Effector memory CD4-positive, alpha-beta T cell (primary cell): Measurements from ENCODE around the gene C17orf78.
"Not testable (repeated sequence)": the region's sequence is repeated elsewhere in the genome, so short reads cannot be mapped to it uniquely, and the experiment has no call there.

Experiments used
- DNase-seq, 3 donors: peaks; one replicate each; pipeline ENCODE4 v3.0.0-alpha.2; 2020
- H3K27ac ChIP-seq: 2 replicates; pipeline ENCODE4 v1.7.0; 2013; ENCODE audit warnings: mild to moderate bottlenecking, low read length, moderate library complexity; ENCODE audit not compliant: insufficient read depth, poor library complexity, severe bottlenecking
- H3K27me3 ChIP-seq: replicated peaks from 2 replicates; pipeline ENCODE4 v1.7.0; 2013; ENCODE audit warnings: mild to moderate bottlenecking, low read length; ENCODE audit not compliant: insufficient read depth, control insufficient read depth, poor library complexity, severe bottlenecking
- H3K36me3 ChIP-seq: 2 replicates; pipeline ENCODE4 v1.7.0; 2013; ENCODE audit warnings: mild to moderate bottlenecking, low read length, moderate library complexity; ENCODE audit not compliant: control insufficient read depth, insufficient read depth
- H3K4me1 ChIP-seq: 2 replicates; pipeline ENCODE4 v1.7.0; 2013; ENCODE audit warnings: low read length, mild to moderate bottlenecking; ENCODE audit not compliant: control insufficient read depth, insufficient read depth, poor library complexity, severe bottlenecking
- H3K4me3 ChIP-seq: 2 replicates; pipeline ENCODE4 v1.7.0; 2013; ENCODE audit warnings: low read length, low read depth, mild to moderate bottlenecking; ENCODE audit not compliant: insufficient read depth, poor library complexity, severe bottlenecking
- H3K9me3 ChIP-seq: 2 replicates; pipeline ENCODE4 v1.7.0; 2013; ENCODE audit warnings: mild to moderate bottlenecking, low read length, moderate library complexity; ENCODE audit not compliant: control insufficient read depth
- total RNA-seq, 3 donors: gene quantifications; one replicate each; lab custom pipeline; 2026; lab: John Stamatoyannopoulos, UW

The C17orf78 gene
- total RNA-seq, result 0 reads per million in 3 donors

DNA sequence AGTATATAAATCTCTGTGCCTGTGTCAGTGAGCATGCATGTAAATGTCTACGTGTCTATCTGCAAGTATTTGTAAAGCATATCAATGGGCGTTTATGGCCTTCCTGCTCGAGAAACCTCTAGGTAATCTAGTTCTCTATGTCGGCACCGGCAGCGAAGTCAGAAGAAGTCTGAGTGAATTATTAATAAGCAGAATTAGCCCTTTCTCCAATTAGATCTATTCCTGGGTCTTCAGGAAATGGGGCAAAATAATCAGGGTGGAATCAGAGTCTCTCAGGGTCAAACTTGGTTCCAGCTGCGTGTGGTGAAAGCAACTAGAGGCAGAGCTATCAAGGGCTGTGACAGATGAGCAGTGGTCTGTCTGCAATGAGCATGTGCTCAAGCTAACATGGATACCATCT lies at the start of gene C17orf78:
Gene C17orf78 (plus strand): TSS at position 280 of the 400 bp plus-strand sequence. CDS start 108 bp downstream, at position 388.
- H3K4me3 ChIP-seq, result no peak within 1 kb of the TSS
- H3K27me3 ChIP-seq, result no peaks in the 10 kb centered on the region
- no peak for DNase-seq
- no peaks in the 10 kb centered on the region for H3K4me1 ChIP-seq
- H3K27ac ChIP-seq, result no peak within 1 kb of the TSS
- no peaks in the 10 kb centered on the region for H3K9me3 ChIP-seq
- H3K36me3 ChIP-seq, result no peaks in the 10 kb centered on the region

DNA sequence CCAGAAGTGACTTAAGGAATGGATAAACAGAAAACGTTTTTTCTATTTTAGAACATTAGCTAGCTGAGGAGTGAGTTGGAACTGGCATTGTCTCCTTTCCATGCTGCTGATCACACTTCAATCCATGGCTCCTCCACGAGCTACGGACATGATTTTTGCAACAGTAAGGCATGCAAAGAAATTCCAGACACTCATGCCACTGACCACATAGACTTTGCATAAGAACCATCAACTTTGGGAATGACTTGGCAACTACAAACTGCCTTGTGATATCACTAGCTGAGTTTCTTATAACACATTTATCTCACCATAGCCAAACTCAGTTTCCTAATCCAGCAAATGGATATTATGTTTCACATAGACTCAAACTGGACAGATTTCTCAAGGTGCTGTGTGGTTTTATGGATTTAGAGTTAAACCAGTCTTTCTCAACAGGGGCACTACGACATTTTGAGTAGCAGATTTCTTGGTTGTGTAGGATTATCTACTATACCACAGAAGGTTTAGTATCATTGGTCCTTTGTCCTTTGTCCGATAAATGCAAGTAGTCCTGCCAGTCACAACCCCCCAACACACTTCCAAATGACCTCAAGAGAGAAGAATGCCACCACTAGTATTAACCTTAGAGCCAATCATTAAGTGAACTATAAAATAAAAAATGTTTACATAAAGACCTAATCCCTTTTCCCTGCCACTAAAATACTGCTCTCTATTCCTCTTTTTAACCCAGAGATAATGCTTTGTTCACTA lies 48.3 kb upstream of the C17orf78 start:
- no peaks in the 10 kb centered on the region for H3K9me3 ChIP-seq
- no peak overlapping the region for H3K27ac ChIP-seq
- no peak for DNase-seq

DNA sequence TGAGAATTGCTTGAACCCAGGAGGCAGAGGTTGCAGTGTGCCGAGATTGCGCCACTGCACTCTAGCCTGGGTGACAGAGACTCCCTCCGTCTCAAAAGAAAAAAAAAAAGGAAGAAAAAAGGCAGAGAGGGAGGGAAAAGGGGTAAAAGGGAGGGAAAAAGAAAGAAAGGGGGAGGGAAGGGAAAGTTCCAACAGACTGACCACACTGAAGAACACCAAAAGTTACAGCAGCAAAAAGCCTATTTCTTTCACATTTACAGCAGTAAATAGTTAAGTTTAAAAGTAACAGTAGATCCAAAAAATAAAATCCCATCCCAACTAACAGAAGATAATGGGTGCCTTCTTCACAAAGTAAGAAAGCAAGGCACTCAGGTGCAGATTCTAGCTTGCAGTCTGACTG lies 36.9 kb upstream of the C17orf78 start:
- no peak for DNase-seq
- H3K4me1 ChIP-seq, result no peaks in the 10 kb centered on the region
- no peak overlapping the region for H3K4me3 ChIP-seq
- H3K27ac ChIP-seq, result no peak overlapping the region
- no peaks in the 10 kb centered on the region for H3K9me3 ChIP-seq
- no peaks in the 10 kb centered on the region for H3K36me3 ChIP-seq
- no peaks in the 10 kb centered on the region for H3K27me3 ChIP-seq

More for the DNA sequence above, 48.3 kb upstream of the C17orf78 start:
- no peak overlapping the region for H3K4me3 ChIP-seq
- no peaks in the 10 kb centered on the region for H3K4me1 ChIP-seq
- peaks cover 7% of the 10 kb centered on the region for H3K36me3 ChIP-seq
- H3K27me3 ChIP-seq, result no peaks in the 10 kb centered on the region

DNA sequence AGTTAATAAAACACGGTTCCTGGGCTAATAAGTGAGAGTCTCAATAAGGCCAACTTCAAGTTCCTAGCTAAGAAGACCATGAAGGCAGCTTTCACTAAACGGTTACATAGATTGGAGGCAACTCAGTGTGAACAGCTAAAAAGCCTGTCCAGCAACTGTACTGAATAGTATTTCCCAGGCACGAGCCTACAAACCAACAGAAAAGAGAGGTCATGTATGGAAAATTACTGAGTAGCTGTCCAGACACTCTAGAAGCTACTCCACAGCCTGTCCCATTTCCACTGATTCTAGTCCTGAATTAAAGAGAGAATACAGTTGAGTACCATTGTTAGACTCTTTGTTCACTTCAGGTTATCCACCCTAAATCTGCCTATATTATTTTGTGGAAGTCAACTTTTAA lies 36.5 kb upstream of the C17orf78 start:
- H3K4me1 ChIP-seq, result no peaks in the 10 kb centered on the region
- H3K27me3 ChIP-seq, result no peaks in the 10 kb centered on the region
- no peak for DNase-seq
- no peak overlapping the region for H3K27ac ChIP-seq
- no peaks in the 10 kb centered on the region for H3K36me3 ChIP-seq
- no peaks in the 10 kb centered on the region for H3K9me3 ChIP-seq
- H3K4me3 ChIP-seq, result no peak overlapping the region

DNA sequence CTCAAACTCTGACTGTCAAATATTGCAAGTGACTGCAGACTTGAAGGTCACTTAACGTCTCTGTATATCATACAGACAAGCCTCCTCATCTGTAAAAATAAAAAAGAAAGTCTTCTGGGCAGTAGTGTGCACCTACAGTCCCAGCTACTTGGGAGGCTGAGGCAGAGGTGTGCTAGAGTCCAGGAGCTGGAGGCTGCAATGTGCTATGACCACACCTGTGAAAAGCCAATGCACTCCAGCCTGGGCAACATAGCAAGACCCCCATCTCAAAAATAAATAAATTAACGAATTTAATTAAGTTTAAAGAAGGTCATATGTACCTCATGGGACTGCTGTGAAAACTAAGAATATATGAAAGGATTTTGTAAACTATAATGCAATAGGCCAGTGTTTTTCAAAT lies 35.0 kb upstream of the C17orf78 start:
- Histone ChIP-seq H3K9me3 (no peaks in the 10 kb centered on the region), H3K36me3 (no peaks in the 10 kb centered on the region), H3K27me3 (no peaks in the 10 kb centered on the region), H3K27ac (no peak overlapping the region), H3K4me3 (no peak overlapping the region), H3K4me1 (no peaks in the 10 kb centered on the region)
- no peak for DNase-seq

DNA sequence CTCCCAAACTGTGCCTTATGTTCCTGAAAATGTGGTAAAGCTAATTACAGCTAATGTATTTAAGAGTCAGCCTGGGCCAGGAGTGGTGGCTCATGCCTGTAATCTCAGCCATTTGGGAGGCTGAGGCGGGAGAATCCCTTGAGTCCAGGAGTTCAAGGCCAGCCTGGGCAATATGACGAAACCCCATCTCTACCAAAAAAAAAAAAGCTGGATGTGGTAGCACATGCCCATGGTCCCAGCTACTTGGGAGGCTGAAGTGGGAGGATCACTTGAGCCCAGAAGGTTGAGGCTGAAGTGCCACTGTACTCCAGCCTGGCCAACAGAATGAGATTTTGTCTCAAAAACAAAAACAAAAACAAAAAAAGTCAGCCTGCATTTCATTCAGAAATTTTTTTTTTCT lies 33.2 kb upstream of the C17orf78 start:
- H3K4me1 ChIP-seq, result no peaks in the 10 kb centered on the region
- no peaks in the 10 kb centered on the region for H3K9me3 ChIP-seq
- no peaks in the 10 kb centered on the region for H3K27me3 ChIP-seq
- no peak overlapping the region for H3K27ac ChIP-seq
- H3K36me3 ChIP-seq, result no peaks in the 10 kb centered on the region
- H3K4me3 ChIP-seq, result no peak overlapping the region
- no peak for DNase-seq

DNA sequence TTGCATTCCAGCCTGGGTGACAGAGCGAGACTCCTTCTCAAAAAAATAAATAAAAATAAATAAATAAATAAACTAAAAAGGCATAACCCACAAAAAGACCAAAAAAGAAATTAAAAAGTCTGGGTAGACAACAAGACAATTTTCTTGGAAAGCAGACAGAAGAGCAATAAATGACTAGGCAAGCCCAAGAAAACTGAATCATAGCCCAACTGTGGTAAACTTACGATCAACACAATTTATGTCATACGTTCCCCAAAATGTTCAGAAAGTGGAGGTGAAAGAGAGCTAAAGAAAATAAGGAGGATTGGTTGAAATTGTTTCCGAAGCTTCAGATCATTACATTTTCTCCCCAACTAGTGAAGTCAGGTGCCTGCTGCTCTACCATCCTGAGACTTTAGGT lies 31.3 kb upstream of the C17orf78 start:
- H3K36me3 ChIP-seq, result no peaks in the 10 kb centered on the region
- no peak for DNase-seq
- H3K4me3 ChIP-seq, result no peak overlapping the region
- H3K4me1 ChIP-seq, result no peaks in the 10 kb centered on the region
- no peaks in the 10 kb centered on the region for H3K27me3 ChIP-seq
- no peaks in the 10 kb centered on the region for H3K9me3 ChIP-seq
- H3K27ac ChIP-seq, result no peak overlapping the region

DNA sequence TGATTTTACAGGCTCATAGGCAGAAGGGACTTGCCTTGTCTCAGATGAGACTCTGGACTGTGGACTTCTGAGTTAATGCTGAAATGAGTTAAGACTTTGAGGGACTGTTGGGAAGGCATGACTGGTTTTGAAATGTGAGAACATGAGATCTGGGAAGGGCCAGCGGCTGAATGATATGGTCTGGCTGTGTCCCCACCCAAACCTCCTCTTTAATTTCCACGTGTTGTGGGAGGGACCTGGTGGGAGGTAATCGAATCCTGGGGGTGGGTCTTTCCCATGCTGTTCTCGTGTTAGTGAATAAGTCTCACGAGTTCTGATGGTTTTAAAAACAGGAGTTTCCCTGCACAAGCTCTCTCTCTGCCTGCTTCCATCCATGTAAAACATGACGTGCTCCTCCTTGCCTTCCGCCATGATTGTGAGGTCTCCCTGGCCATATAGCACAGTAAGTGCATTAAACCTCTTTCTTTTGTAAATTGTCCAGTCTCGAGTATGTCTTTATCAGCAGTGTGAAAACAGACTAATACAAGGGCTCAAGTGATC lies 28.9 kb upstream of the C17orf78 start:
- H3K27me3 ChIP-seq, H3K9me3 ChIP-seq, H3K36me3 ChIP-seq, H3K4me3 ChIP-seq, H3K27ac ChIP-seq, DNase-seq, H3K4me1 ChIP-seq: not testable (repeated sequence)

DNA sequence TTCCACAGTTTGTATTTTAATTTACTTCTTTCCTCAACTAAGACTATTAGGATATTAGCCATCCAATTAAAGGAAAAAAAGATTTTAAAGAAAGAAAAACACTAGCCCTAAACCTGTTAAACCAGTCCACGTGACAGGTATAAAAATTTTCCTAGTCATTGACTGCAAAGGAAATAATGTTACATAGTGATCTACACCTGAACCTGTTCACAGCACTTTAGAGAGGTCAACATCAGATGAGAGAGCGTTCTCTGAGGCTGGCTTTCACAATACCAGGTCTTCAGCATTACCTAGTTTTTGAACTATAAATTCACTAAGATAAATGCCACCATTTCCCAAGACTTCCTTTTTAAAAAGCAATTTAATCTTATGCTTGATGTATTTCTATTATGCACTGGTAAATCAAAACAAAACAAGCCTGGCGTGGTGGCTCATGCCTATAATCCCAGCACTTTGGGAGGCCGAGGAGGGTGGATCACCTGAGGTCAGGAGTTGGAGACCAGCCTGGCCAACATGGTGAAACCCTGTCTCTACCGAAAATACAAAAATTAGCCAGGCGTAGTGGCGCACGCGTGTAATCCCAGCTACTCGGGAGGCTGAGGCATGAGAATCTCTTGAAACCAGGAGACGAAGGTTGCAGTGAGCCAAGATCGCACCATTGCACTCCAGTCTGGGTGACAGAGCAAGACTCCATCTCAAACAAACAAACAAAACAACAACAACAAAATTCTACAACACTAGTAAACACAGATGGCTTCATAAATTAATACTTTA lies 18.8 kb upstream of the C17orf78 start:
- H3K9me3 ChIP-seq, H3K4me3 ChIP-seq, DNase-seq, H3K36me3 ChIP-seq, H3K27ac ChIP-seq, H3K27me3 ChIP-seq: not testable (repeated sequence)
- H3K4me1 ChIP-seq, result peaks cover 18% of the 10 kb centered on the region
